PC-9 (cell line): ENCODE measurements around the gene ZNF845.

ENCODE experiments used
- CTCF ChIP-seq: fragments of 200-600 bp; sonication (generic); conservative IDR thresholded peaks from 2 replicates; pipeline ENCODE4 v1.6.1; 2017; ENCODE audit warnings: mixed run types, antibody characterized with exemption, mild to moderate bottlenecking, moderate library complexity
- EZH2 ChIP-seq: fragments of 200-600 bp; sonication (generic); IDR thresholded peaks from 2 replicates; pipeline ENCODE4 v1.8.0; 2017; ENCODE audit warnings: antibody characterized with exemption, low read depth

DNA sequence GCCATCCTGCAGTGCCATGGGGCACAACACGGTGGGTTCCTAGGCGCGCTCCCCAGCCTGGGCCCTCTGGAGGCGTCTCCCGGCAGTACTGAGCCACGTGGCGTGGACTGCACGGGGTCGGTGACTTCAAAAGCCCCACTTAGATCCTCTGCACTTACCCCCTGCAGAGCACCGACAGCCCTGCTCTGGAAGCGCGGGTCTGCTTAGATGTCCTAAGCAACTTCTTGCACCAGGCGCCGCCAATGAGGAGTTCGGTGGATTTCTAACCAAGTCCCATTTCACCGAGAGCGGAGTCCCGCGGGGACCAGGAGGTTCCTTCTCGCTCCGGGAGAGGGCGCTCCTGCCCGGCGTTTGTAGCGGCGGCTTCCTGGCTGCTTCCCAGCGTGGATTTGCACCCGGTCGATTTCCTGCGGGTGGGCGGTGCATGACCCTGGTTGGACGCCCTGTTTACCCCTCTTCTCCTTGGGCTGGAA lies 25.2 kb upstream of the ZNF845 start:
- TF ChIP-seq CTCF (no peak), EZH2 (no peak)
